Measurements from ENCODE around the gene LILRB2.

GRCh38 chr19:54311486-54311885 lies 30.6 kb upstream of the LILRB2 start:
- TF ChIP-seq CSDC2 (CRISPR knock-in tag; IDR thresholded peaks at IDR 0.05), result no peak
- no peak for TF ChIP-seq TOX (CRISPR knock-in tag; IDR thresholded peaks at IDR 0.05; ENCODE audit: borderline replicate concordance)
- TF ChIP-seq, protein P1, sequence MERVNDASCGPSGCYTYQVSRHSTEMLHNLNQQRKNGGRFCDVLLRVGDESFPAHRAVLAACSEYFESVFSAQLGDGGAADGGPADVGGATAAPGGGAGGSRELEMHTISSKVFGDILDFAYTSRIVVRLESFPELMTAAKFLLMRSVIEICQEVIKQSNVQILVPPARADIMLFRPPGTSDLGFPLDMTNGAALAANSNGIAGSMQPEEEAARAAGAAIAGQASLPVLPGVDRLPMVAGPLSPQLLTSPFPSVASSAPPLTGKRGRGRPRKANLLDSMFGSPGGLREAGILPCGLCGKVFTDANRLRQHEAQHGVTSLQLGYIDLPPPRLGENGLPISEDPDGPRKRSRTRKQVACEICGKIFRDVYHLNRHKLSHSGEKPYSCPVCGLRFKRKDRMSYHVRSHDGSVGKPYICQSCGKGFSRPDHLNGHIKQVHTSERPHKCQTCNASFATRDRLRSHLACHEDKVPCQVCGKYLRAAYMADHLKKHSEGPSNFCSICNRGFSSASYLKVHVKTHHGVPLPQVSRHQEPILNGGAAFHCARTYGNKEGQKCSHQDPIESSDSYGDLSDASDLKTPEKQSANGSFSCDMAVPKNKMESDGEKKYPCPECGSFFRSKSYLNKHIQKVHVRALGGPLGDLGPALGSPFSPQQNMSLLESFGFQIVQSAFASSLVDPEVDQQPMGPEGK (CRISPR knock-in tag; IDR thresholded peaks at IDR 0.05; ENCODE audit: borderline replicate concordance), result no peak
- no peak for TF ChIP-seq GLIS3 (CRISPR knock-in tag; IDR thresholded peaks at IDR 0.05)
- TF ChIP-seq ZNF8 (CRISPR knock-in tag; IDR thresholded peaks at IDR 0.05), result no peak
- no peak for TF ChIP-seq ZFP3 (CRISPR knock-in tag; IDR thresholded peaks at IDR 0.05)
- TF ChIP-seq ISL1 (CRISPR knock-in tag; IDR thresholded peaks at IDR 0.05), result no peak
- TF ChIP-seq, protein P2, sequence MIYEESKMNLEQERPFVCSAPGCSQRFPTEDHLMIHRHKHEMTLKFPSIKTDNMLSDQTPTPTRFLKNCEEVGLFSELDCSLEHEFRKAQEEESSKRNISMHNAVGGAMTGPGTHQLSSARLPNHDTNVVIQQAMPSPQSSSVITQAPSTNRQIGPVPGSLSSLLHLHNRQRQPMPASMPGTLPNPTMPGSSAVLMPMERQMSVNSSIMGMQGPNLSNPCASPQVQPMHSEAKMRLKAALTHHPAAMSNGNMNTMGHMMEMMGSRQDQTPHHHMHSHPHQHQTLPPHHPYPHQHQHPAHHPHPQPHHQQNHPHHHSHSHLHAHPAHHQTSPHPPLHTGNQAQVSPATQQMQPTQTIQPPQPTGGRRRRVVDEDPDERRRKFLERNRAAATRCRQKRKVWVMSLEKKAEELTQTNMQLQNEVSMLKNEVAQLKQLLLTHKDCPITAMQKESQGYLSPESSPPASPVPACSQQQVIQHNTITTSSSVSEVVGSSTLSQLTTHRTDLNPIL (CRISPR knock-in tag; IDR thresholded peaks at IDR 0.05; ENCODE audit: low read depth), result no peak
